GM04503 (cell line): ENCODE measurements around the gene HECTD2.
"Not testable (repeated sequence)": the region's sequence is repeated elsewhere in the genome, so short reads cannot be mapped to it uniquely, and the experiment has no call there.

Source experiments
- DNase-seq: peaks from one replicate; pipeline ENCODE4 v3.0.0-alpha.2; 2012; ENCODE audit warnings: low read depth

Gene HECTD2

GRCh38 chr10:91474009-91474408 lies 63.9 kb downstream of the HECTD2 start:
- no peak for DNase-seq

DNA sequence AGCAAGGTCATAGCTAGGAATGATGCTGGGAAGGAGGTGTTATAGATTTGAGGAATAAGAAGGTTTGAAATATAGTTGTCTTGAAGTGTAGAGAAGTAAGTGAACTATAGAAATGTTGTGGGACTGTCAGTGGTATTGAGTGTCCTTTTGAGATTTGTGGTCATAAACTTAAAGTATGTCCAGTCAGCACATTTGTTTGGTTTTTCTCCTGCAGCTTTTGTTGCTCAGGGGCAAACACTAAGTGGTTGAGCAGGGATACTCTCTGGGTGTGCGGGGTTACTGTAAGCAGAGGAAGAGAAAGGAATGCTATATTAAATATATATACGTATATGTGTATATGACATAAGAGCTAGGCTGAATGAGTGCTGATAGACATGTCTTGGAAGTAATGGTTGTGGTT lies 67.1 kb downstream of the HECTD2 start:
- no peak for DNase-seq

DNA sequence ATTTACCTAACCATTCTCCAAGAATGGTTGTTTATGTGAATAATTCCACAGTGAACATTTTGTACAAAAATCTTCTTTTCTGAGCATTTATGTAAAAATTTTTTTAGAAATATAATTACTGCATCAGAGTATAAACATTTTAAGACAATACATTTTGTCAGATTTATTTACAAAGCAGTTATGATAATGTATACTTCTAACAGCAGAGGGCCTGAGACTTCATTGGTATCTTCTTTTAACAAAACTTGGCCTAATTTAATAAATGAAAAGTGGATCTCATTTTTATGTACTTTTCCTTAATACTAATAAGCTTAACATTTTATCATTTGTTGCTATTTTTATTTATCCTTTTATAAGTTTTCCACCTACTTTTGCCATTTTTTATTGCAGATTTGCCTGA lies 69.4 kb downstream of the HECTD2 start:
- DNase-seq: no peak

DNA sequence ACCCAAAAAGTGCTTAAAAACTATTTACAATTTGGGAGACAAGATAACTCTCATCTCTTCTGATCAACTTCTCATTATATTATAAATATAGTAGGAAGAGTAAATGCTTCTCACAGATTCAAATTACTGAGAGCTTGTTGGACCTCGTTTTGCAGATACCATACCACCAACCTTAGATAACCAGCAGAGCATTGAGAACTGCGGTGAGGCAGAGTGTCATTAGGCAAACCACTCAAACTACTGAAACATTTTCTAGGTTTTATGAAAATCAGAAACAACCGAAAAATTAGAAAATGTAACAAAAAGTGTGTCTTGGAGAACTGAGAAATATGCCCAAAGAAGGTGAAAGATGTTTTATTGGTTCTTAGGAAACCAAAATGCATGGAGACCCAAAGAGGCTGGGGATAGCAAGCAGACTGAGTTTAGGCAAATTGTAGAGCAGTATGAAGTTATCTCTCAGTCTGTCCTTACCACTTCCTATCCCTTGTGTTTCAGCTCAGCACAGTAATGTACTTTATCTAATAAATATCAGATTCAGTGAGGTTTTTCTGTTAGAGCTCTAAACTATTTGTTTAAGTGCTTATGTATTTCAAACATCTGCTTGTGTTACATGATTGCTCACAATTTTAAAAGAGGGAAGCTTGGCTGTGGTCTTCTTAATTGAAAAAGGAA lies 77.9 kb downstream of the HECTD2 start:
- no peak for DNase-seq

DNA sequence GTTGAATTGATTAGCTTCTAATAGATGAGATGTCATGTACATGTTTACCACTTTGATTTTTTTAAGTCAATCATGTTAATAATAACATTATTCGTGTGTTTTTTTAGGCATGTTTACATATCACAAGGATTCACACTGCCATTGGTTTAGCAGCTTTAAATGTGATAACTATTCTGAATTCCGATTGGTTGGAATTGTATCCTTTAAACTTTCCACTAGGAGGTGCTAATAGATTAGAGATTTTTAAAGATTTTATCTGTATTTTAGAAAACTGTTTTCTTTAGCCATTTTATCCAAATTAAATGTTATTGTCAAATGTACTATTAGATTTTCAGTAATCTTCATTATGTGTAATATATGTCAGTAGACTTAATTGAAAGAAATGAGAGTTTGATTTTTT lies 83.2 kb downstream of the HECTD2 start:
- peak; percentile 17 for DNase-seq

GRCh38 chr10:91495402-91495801 lies 85.3 kb downstream of the HECTD2 start:
- DNase-seq: no peak

GRCh38 chr10:91496016-91496415 lies 85.9 kb downstream of the HECTD2 start:
- no peak for DNase-seq

- DNase-seq: peak; percentile 66
These were observed 101.6 kb downstream of the HECTD2 start for GRCh38 chr10:91511549-91512330.

DNA sequence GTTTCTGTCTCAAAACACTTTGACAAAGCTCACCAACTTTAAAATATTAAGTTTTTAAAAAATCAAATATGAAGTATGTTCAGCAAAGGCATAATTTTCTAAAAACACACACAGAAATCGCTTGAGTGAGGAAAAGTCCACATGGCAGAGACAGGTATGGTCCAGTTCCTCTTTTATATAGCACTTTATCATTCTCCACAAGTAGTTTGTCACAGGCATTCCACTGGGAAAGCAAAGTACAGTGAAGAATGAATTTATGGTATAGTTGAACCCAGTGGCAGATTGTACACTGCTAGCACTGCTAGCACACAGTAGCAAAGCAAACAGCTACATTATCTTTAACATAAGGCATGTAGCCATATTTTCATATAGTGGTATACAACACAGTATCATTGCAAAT lies 102.3 kb downstream of the HECTD2 start:
- no peak for DNase-seq

- no peak for DNase-seq
These were observed 103.7 kb downstream of the HECTD2 start for GRCh38 chr10:91513598-91514424.

DNA sequence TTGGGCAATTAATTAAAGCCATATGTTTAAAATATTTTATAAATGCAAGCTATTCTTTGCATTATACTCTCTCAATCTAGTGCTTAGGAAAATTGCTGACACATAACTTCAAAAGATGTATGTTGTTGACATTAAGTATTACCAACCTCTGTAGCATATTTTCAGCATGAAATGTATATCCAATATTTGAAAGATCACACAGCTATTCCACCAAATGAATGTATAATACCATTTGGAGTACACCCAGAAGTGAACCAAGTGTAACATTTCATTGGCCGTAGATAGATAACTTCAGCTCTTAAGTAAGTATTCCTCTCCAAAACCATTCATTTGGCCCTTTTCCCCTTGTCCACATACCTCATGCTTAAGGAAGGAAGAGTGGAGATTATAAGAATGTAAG lies 104.6 kb downstream of the HECTD2 start:
- DNase-seq: no peak

DNA sequence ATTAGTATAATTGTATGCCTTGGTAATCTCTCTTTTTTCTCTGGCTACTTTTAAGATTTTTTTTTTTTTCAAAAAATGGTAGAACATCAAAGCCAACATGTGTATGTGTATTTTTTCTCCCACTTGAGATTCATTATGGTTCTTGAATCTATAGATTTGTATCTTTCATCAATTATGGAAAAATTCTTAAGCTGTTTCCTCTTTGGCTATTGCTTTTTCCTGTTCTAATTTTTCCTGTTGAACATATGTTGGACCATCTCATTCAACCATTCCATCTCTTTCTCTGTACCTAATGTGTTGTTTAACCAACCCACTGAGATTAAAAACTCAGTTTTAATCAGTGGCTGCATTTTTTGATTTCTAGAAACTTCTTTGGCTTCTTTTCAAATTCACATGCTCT lies 107.2 kb downstream of the HECTD2 start:
- DNase-seq: no peak

DNA sequence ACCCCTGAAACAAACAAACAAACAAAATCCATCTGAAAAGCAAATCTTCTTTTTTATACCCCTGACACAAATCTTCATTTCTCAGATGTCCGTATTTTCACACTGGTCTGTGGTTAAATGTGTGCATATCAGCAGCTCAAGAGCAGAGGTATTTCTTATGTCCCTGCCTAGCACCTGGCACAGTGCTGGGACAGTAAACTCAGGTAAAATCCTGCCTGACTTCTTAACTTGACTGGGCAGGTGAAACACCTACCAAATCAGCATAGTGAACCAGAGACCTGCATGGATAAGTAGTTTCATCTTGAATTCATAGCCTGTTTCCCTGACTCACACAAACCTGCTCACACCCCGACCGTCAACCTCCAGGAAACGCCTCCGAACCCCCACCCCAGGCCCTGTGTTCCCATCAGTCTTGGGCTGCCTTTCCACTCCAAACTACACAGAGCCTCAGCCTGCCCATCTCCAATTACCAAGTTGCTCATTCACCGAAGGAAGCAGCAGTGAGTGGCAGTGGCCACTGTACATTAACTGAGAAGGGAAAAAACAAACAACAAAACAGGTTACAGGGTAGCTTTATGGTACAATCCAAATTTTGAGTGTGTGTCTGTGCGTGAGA lies 109.9 kb downstream of the HECTD2 start:
- DNase-seq: no peak

DNA sequence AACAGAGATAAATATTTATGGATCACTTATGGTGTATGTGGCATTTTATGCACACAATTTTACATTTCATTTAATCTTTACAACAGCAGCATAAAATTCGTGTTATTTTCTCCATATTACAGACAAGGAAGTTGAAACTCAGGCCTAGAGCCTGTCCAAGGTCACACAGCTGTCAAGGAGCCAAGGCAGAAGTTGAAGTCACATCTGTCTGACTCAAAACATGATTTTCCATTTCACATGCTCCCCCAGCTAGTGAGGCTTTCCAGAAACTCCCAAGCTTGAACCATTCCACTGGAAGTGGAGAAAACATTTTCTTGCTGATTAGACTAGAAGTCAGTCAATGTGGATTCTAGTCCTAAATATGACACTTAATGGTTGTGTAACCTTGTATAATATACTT lies 110.5 kb downstream of the HECTD2 start:
- no peak for DNase-seq

DNA sequence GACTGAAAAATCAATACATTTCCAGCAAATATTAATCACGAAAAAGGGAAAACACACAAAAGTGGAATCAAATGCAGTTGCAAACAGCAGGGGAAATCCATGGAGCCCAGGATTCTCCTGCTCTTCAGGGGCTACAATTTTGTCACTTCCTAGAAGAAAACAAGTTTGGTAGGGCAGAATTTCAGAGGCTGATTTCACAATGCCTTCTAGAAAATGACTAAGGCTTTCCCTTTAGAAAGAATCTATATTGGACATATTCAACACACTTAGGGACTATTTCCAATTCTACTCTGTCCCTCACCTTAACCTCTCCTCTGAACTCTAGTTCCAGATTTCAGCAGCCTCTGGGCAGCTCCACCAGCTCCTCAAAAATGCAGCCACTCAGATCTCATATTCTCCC lies 111.3 kb downstream of the HECTD2 start:
- no peak for DNase-seq

DNA sequence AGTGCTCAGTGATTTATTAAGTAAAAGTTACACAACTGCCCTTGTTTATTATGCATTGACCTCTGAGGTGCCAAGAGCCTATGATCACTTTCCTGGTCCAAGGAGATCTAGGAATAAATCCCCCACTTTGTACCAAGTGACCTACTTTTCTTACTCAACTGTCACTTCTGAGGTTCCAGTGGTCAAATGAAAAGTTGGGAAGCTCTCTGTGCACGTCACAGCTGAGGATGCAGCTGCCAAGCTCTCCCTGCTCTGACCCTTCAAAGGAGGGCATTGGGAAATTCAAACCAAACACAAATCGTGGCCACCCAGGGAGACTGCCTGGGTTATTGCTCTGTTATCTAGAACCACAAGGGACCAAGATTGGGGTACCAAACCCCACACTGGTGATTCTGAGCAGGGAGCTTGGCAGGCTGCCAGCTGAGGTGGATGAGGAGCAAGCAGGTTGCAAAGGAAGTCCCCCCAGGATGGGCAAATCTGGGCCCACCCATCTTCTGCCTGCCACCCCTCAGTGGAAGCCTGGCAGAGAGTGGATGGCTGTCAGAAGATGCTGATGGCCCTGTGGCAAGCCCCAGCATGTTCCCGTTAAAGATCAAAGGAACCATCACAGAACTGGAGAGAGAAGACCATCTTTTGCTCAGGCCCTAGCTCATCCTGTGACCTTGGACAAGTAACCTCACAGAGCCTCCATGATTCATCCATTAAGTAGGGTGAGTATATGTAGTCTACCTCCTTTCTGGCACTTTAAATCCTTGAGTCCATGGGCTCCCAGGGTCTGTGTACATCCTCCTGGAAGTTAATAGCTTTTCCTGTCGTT lies 116.0 kb downstream of the HECTD2 start:
- no peak for DNase-seq

DNA sequence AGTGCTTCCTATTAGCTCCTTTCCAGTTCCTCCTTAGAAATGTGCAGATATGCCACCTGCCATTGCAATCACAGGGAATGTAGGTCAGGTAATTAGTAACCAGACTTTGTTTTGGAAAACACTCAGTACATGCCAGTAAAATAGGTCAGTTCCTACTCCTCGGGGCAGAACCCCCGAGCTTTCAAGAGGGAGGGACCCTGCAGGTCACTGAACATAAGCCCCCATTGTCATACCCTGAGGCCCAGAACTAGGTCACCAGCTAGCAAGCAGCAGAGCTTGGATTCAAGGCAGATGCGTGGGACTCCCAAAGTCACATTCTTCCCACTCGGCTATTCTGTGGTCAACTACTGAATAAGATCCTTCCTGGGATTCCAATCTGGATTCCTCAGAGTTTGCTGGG lies 117.9 kb downstream of the HECTD2 start:
- DNase-seq: no peak

DNA sequence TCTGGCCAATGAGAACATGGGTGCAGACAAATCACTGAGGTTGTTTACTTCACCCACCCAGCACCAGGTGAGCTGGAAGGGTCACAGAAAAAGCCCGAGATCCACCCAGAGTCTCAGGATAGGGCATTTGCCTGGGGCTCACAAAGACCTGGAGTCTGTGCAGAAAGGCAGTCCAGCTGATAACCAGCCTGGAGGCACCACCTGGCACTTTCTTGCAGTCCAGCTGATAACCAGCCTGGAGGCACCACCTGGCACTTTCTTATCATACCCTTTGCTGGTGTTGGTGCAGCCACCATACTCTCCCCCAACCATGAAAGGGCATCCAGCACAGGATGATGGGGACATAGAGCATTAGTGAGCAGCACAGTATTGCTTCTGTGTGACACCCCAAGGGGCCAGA lies 118.6 kb downstream of the HECTD2 start:
- DNase-seq: no peak

DNA sequence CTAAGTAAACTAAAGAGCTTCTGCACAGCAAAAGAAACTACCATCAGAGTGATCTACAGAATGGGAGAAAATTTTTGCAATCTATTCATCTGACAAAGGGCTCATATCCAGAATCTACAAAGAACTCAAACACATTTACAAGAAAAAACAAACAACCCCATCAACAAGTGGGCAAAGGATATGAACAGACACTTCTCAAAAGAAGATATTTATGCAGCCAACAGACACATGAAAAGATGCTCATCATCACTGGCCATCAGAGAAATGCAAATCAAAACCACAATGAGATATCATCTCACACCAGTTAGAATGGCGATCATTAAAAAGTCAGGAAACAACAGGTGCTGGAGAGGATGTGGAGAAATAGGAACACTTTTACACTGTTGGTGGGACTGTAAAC lies 124.6 kb downstream of the HECTD2 start:
- DNase-seq: not testable (repeated sequence)

DNA sequence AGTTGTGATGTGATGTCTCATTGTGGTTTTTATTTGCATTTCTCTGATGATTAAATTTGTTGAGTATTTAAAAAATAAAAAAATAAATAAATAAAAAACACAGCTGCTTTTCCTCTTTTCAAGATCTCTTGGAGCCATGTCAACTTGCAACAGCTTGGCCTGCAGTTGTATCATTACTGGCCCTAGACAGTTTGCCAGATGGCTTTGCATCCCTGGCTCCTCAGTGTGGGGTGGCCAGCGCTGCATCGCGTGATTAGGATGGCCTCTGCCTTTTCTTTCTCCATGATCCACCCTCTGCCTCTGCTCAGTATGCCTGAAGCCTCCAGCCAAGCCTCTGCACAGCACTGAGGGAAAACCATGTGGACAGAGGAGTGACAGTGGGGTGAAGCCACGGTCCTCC lies 126.0 kb downstream of the HECTD2 start:
- peak; percentile 79 for DNase-seq

- peak; percentile 30 for DNase-seq
These were observed 126.6 kb downstream of the HECTD2 start for GRCh38 chr10:91536733-91537132.
